KMS-11 (cell line): ENCODE data around the gene OR51B2.

Experiments
- H2AFZ ChIP-seq: fragments of 200-600 bp; sonication (generic); 2 replicates; pipeline ENCODE4 v1.6.1; 2016; ENCODE audit warnings: antibody characterized with exemption, mixed run types, low read depth
- H3K27ac ChIP-seq: fragments of 200-600 bp; sonication (generic); 2 replicates; pipeline ENCODE4 v1.6.1; 2016; ENCODE audit warnings: mild to moderate bottlenecking, mixed run types
- H3K27me3 ChIP-seq: fragments of 200-600 bp; sonication (generic); 2 replicates; pipeline ENCODE4 v1.6.1; 2017; ENCODE audit warnings: mild to moderate bottlenecking, low read depth, mixed run types, moderate library complexity; ENCODE audit not compliant: insufficient read depth
- H3K36me3 ChIP-seq: fragments of 200-600 bp; sonication (generic); 2 replicates; pipeline ENCODE4 v1.6.1; 2017; ENCODE audit warnings: mild to moderate bottlenecking, mixed run types; ENCODE audit not compliant: insufficient read depth
- H3K4me1 ChIP-seq: fragments of 200-600 bp; sonication (generic); 2 replicates; pipeline ENCODE4 v1.6.1; 2016; ENCODE audit warnings: mild to moderate bottlenecking, low read depth, mixed run types; ENCODE audit not compliant: poor library complexity, severe bottlenecking
- H3K4me2 ChIP-seq: fragments of 200-600 bp; sonication (generic); 2 replicates; pipeline ENCODE4 v1.7.0; 2016; ENCODE audit warnings: mild to moderate bottlenecking, mixed run types
- H3K4me3 ChIP-seq: fragments of 200-600 bp; sonication (generic); IDR thresholded peaks from 2 replicates; pipeline ENCODE4 v1.6.1; 2017; ENCODE audit warnings: low read depth, low read length, mixed read lengths; ENCODE audit not compliant: insufficient read depth
- H3K79me2 ChIP-seq: fragments of 200-600 bp; sonication (generic); 2 replicates; pipeline ENCODE4 v1.6.1; 2016; ENCODE audit warnings: low read depth, mixed run types; ENCODE audit not compliant: insufficient read depth
- H3K9ac ChIP-seq: fragments of 200-600 bp; sonication (generic); 2 replicates; pipeline ENCODE4 v1.6.1; 2016; ENCODE audit warnings: mild to moderate bottlenecking, mixed run types
- H4K20me1 ChIP-seq: fragments of 200-600 bp; sonication (generic); 2 replicates; pipeline ENCODE4 v1.6.1; 2016; ENCODE audit warnings: mild to moderate bottlenecking, mixed run types; ENCODE audit not compliant: insufficient read depth
- TF ChIP-seq, protein P1 (sequence below): fragments of 200-600 bp; sonication (generic); conservative IDR thresholded peaks from 2 replicates; pipeline ENCODE4 v1.6.1; 2017; ENCODE audit warnings: low read depth, mild to moderate bottlenecking, antibody characterized with exemption, low read length, moderate library complexity, mixed read lengths

Gene OR51B2

GRCh38 chr11:5286351-5286750 is 37.7 kb downstream of the OR51B2 start:
- Histone ChIP-seq H3K4me2 (no peak overlapping the region), H3K27me3 (no peaks in the 10 kb centered on the region), H3K36me3 (no peaks in the 10 kb centered on the region), H4K20me1 (no peaks in the 10 kb centered on the region), H3K9ac (no peak overlapping the region), H2AFZ (no peak overlapping the region), H3K4me1 (no peaks in the 10 kb centered on the region), H3K4me3 (no peak overlapping the region), H3K79me2 (no peaks in the 10 kb centered on the region), H3K27ac (no peak overlapping the region)
- TF ChIP-seq, protein P1, sequence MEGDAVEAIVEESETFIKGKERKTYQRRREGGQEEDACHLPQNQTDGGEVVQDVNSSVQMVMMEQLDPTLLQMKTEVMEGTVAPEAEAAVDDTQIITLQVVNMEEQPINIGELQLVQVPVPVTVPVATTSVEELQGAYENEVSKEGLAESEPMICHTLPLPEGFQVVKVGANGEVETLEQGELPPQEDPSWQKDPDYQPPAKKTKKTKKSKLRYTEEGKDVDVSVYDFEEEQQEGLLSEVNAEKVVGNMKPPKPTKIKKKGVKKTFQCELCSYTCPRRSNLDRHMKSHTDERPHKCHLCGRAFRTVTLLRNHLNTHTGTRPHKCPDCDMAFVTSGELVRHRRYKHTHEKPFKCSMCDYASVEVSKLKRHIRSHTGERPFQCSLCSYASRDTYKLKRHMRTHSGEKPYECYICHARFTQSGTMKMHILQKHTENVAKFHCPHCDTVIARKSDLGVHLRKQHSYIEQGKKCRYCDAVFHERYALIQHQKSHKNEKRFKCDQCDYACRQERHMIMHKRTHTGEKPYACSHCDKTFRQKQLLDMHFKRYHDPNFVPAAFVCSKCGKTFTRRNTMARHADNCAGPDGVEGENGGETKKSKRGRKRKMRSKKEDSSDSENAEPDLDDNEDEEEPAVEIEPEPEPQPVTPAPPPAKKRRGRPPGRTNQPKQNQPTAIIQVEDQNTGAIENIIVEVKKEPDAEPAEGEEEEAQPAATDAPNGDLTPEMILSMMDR: no peak

- Histone ChIP-seq H3K27ac (no peak overlapping the region), H3K4me2 (no peak overlapping the region), H3K79me2 (no peaks in the 10 kb centered on the region), H3K4me1 (peaks cover 4% of the 10 kb centered on the region), H2AFZ (no peak overlapping the region), H3K36me3 (no peaks in the 10 kb centered on the region), H3K27me3 (no peaks in the 10 kb centered on the region), H4K20me1 (no peaks in the 10 kb centered on the region), H3K4me3 (no peak overlapping the region), H3K9ac (no peak overlapping the region)
- TF ChIP-seq, protein P1: no peak
Measured at GRCh38 chr11:5285703-5286340, 38.3 kb downstream of the OR51B2 start.

DNA sequence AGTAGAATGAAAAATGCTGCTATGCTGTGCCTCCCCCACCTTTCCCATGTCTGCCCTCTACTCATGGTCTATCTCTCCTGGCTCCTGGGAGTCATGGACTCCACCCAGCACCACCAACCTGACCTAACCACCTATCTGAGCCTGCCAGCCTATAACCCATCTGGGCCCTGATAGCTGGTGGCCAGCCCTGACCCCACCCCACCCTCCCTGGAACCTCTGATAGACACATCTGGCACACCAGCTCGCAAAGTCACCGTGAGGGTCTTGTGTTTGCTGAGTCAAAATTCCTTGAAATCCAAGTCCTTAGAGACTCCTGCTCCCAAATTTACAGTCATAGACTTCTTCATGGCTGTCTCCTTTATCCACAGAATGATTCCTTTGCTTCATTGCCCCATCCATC is 39.5 kb downstream of the OR51B2 start:
- Histone ChIP-seq H3K4me1 (peaks cover 14% of the 10 kb centered on the region), H2AFZ (no peak overlapping the region), H3K27me3 (no peaks in the 10 kb centered on the region), H3K27ac (no peak overlapping the region), H3K4me2 (no peak overlapping the region), H4K20me1 (no peaks in the 10 kb centered on the region), H3K9ac (no peak overlapping the region), H3K4me3 (no peak overlapping the region), H3K36me3 (no peaks in the 10 kb centered on the region), H3K79me2 (no peaks in the 10 kb centered on the region)
- TF ChIP-seq, protein P1: no peak

DNA sequence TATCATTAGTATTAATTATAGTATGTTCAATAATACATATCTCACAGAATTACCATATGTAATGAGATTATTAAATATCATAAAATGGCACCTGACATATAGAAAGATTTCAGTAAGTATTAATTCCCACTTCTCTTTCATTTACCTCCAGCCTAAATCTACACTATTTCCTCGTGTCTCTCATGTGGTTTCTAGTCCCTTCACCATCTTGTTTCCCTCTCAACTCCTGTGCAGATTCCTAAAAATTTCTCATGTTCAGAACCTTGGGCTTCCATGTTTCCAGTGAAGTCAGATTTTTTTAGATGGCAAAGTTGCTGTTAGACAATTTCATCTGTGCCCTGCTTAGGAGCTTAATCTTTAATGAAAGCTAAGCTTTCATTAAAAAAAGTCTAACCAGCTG is 40.2 kb downstream of the OR51B2 start:
- no peak overlapping the region for H3K4me2 ChIP-seq
- no peak overlapping the region for H3K4me3 ChIP-seq
- no peaks in the 10 kb centered on the region for H4K20me1 ChIP-seq
- H3K36me3 ChIP-seq: no peaks in the 10 kb centered on the region
- peaks cover 14% of the 10 kb centered on the region for H3K4me1 ChIP-seq
- no peak overlapping the region for H3K9ac ChIP-seq
- H2AFZ ChIP-seq: no peak overlapping the region
- H3K79me2 ChIP-seq: no peaks in the 10 kb centered on the region
- no peaks in the 10 kb centered on the region for H3K27me3 ChIP-seq
- TF ChIP-seq, protein P1: no peak
- H3K27ac ChIP-seq: no peak overlapping the region
